HG03025 (cell line): ENCODE measurements around the gene KCNJ14.

Experiments used
- ATAC-seq: cut with Tn5 transposase; IDR thresholded peaks from one replicate; pipeline ENCODE4 v1.9.1; 2021; ENCODE audit warnings: mild to moderate bottlenecking, moderate library complexity; ENCODE audit not compliant: unreplicated experiment, low FRiP score

KCNJ14 gene

DNA sequence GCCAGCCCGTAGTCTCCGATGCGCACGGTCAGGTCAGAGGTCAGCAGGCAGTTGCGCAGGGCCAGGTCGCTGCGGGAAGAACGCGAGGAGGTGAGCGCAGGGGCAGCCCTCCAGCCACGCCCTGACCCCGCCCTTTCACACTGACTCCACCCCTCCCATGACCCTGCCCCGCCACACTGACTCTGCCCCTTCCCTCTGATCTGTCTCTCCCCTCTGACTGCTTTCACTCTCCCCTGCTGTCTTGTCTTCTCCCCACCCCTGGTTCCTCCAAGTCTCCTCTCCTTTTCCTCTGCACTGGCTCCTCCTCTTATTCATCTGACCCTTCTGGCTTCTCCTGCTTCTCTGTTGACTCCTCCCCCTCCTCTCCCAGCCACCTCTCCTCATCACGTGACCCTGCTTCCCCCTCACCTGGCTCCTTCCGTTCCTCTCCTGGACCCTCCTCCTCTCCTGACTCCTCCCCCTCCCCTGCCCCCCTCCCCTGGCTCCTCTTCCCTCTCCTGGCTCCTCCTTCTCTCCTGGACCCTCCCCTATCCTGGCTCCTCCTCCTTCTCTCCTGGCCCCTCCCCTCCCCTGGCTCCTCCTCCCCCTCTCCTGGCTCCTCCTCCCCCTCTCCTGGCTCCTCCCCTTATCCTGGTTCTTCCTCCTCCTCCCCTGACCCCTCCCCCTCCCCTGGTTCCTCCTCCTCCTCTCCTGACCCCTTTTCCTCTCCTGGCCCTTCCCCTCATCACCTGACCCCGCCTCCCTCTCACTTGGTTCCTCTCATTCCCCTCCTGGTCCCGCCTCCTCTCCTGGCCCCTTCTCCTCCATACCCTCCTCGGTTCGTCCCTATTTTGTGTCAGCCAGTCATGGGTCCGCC lies 46.3 kb downstream of the KCNJ14 start:
- no peak for ATAC-seq

DNA sequence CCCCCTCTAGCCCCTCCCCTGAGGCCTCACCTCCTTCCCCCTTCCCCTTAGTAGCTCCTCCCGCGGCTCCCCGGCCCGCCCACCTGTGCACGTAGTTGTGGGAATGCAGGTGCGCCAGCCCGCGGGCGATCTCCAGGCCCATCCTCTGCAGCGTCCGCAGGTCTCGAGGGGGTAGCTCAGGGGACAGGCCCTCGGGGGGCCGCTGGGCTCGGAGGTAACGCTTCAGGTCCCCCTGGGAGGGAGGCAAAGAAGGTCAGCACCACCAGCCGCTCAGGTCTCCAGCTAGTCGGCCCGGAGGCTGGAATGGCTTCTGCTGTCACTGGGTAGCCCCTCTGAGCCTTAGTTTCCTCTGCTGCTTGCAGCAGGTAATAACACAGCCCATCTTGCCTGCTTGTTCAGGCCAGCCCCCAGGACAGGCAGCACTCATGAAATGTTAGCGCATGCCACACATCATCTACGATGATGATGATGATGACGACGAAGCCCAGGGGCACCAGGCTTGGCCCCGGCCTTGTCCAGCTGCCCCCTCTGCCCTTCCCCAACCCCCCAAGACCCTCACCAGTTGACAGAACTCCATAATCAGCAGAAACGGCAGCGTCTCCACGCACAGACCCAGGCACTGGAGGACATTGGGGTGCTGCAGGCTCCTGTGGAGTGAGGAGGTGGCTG lies 47.1 kb downstream of the KCNJ14 start:
- ATAC-seq = no peak

DNA sequence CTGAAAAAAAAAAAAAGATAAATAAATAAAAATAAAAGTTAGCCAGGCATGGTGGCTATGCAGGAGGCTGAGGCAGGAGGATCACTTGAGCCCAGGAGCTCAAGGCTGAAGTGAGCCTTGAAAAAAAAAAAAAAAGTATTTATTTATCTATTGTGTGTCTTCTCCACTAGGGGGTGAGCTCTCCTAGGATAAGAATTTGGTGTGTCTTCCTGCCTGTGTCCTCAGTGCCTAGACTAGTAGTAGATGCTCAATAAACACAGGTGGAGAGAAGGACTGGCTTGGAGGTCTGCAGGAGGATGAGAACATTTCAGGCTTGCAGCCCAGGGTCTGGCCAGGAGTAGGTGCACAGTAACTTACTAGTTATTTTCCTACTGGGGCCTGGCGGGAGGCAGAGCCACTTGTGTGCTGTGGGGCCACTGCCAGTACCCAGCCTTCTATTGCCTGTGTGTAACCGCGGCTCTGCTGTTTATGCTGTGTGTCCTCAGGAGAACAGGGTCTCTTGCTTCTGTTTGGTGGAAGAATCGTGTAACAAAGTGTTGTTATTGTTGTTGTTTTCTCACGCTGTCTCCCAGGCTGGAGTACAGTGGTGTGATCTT lies 50.9 kb downstream of the KCNJ14 start:
- no peak for ATAC-seq

DNA sequence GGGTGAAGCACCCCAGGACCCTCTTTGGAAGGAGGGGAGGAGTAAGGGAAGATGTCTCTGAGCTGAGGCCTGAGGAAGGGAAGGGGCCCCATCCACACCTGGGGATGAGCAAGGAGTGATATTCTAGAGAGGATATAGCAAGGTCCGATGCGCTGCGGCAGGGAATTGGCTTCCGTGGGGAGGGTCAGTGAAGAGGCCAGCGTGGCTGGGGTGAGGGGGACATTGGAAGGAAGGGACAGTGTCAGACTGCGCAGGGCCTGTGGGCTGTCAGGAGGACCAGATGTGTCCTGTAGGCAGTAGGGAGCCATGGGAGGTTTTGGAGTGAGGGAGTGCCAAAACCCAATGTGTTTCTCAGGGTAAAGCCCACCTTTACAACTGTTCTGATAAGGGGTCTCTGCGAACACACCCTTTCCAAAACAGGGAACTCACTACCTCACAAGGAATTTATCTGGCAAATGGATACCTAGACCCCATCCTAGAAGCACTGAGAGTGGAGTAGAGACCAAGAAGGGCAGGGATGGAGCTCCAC lies 52.6 kb downstream of the KCNJ14 start:
- ATAC-seq = no peak

DNA sequence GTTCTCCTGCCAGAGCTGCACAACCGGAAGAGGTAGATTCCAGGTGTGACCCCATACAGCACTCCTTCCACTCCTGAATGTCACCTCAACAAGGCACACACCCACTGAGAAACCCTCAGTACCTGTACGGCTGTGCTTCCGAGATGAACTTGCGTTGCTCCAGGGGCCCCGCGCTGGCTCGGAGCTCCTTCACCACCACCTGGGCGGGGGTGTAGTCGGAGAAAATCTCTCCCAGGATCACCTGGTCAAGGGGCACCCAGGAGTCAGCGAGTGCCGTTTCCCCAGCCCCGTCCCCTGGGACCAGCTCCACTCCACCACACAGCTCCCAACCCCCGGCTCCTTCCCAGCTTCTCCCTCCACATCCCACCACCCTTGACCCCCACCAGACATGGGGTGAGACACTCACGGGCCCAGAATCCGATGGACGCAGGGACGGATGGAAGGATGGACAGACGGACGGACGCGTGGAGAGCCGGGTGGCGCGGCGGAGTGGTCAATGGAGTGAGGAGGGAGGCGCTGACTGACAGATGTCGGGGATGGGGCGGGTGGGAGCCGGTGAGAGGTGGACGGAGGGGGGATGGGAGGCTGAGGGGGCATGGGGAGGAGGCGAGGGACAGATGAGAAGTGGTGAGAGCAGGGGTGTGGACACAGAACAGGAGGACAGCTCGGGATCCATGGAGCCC lies 53.5 kb downstream of the KCNJ14 start:
- ATAC-seq = no peak

DNA sequence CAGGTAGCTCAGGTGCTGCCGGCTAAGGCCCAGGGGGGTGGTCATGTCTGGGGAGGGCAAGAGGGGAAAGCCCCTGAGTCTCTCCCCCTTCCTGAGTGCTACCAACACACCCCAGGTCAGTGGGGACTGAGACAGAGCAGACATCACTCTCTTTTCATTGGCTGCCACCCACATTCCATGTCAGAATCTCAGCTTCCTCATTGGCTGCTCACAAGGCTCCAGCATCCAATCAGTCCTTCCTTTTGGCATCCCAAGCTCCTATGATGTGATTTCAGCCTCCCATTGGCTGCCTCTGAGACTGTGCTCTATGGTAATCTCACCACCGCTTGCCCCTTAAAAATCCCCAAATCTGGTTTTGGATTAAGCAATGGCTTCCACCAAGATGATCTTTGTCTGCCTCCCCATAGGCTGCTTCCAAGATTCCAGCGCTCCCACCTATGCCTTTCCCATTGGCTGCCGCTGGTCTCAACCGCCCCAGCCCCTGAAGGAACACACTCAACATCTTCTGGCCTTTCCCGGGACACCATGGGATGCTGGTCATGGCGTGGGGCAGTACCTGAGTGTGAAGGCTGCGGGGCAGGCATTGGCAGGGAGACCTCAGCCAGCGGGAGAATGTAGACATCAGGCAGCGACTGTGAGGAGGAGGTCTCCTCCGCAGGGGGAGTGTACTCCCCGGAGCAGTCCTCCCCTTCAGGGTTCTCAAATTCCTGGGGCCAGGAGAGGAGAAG lies 54.3 kb downstream of the KCNJ14 start:
- no peak for ATAC-seq

DNA sequence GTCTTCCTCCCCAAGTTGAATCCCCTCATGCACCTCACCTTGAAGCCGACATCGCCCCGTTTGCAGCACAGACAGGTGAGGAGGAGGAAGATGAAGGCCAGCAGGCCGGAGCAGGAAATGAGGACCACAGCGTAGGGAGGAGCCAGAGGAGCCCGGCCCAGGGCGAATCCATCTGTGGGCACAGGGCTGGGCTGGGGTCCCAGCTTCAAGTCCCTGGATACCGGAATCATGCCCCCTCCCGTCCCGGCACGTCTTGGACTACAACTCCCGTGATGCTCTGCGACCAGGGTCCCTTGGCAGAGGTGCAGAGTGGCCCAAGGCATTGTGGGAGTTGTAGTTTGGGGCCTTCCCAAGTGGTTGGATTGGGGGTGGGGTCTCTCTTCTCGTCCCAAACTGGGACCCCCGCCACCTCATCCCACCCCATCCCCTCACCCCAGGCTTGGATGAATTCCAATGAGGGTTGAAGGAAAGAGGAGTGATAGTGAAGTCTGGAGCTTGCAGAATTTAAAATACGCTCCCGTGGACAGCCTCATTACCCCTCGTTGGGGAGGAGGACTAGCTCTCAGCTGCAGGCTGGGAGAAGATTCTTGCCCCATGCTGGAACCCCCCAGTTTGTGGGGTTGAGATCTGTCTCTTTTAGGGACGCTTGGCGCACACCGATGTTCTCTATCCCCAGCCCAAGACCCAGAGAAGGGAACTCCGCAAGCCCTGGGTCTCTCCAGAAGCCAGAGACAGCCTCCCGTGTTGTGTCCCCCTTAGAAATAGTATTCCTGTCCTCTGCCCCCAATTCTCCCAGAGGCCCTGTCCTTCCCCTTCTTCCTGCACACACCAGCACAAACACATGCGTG lies 55.3 kb downstream of the KCNJ14 start:
- no peak for ATAC-seq

DNA sequence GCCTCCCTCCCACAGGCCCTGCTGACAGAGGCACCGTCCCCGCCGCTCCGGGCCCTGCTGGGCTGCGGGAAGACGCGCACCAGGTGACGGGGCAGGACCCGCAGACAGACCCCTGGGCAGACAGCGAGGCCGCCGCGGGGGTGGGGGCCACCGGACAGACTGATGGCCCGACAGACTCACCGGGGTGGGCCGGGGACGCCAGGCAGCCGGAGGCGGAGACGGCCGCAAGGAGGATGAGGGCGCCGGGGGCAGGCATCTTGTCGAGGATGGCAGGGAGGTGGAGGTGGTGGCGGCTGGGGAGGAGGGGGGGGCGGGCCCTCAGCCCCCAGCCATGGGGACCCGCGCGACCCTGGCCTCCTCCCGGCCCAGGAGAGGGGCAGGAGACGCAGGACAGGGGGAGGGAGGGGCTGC lies 56.0 kb downstream of the KCNJ14 start:
- ATAC-seq = no peak

DNA sequence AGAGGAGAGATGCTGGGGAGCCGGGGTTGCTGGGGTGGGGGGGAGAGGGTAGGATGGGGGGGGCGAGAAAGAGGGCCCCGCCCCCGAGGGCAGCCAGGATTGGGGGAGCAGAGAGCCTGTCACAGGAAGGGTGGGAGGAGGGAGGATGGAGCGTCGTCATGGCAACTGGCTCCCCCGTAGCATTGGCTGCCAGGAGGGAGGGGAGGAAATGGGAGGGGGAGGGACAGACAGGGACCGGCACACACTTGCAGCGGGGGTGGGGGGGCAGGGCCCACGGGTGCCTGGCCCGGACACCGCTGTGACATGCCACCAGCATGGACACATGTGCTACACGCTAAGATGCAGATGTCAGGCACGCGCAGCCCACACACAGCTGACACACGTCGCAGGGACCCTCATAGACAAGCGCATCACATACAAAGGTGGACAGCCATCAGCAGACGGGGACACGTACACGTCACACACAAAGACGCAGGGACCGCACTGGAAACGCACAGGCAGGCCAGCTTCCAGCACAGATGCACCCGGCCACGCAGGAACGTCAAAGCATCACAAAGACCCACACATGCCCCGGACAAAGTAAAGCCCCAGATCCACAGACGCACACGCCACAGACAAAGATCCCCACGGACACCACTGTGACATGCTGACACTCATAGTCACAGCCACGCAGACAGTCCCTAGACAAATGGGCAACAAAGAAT lies 56.6 kb downstream of the KCNJ14 start, which contains the start of gene LMTK3:
LMTK3 (minus strand) TSS at position 36 of the 704 bp plus-strand sequence. CDS start 259 bp downstream, outside the sequence.
- ATAC-seq = no peak

DNA sequence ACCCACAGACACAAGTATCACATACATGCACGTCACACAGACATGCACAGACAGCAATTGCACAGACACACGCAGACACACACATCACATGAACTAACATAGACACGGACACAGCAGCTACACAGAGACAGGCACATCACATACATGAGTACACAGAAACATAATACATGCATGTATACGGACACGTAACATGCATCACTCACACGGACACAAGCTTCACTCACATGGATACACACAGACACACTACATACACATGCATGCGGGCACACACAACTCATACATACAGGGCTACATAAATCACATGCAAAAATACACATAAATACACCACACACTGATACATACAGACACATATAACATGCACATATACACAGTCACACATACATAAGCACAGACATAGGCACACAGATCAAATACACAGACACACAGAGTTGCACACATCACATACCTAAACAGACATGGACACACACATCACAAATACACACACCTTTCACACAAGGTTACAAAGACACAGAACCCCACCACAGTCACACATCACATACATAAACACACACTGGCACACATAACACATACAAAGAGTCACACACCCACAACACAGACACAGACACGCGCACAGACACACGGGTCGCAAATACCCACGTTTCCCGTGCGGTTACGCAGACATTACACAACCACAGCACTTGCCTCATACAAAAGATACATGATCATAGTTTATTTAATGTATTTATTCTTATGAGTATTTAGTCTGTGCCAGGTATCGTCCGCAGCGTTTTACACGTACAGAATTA lies 57.3 kb downstream of the KCNJ14 start:
- ATAC-seq = no peak

DNA sequence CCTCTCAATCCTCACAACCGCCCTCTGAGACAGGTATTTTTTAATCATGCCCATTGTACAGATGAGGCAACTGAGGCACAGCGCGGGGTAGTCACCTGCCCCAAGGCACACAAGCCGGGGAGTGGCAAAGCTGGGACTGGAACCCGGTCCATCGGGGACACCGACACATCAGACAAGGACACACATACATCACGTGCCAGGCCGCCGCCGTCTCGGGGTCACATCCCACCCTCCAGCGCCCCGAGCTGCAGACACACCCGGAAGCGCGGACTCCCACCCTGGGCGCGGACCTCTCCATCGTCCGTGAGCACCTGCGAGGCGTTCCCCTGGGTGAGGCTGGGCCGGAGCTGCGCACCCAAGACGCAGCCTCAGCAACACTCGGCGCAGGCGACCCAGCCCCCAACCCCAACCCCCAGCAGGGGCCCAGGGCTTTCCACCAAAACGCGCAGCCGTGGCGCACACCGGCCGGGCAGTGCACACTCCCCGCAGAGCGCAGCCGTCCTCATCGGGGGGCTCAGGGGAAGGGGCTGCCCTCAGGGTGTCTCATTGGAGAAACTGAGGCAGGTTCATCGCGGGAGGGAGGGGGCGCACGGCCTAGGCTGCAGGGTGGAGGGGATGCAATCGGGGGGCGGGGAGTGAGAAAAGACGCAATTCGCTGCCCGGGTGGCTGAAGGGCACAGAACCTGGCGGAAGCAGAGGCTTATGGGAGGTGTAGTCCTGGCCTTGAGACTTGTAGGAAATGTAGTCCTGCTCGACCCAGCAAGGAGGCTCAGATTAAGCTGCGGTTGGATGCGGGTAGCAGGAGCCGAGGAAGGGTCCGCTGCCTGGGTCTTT lies 58.1 kb downstream of the KCNJ14 start:
- no peak for ATAC-seq

DNA sequence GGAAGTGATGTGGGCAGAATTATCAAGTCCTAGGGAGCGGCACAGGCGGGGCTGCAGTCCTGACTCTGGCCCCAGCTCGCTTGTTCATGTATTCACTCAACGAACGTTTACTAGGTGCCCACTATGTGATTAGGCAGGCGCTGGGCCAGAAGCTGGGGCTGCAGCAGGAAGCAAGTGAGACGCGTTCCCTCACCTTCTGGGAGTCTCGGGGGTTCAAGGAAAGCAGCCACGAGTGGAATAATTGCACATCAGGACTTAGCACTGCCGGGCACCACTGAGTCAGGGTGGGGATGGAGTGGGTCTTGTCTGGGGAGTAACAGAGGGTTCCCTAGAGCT lies 58.7 kb downstream of the KCNJ14 start:
- no peak for ATAC-seq

DNA sequence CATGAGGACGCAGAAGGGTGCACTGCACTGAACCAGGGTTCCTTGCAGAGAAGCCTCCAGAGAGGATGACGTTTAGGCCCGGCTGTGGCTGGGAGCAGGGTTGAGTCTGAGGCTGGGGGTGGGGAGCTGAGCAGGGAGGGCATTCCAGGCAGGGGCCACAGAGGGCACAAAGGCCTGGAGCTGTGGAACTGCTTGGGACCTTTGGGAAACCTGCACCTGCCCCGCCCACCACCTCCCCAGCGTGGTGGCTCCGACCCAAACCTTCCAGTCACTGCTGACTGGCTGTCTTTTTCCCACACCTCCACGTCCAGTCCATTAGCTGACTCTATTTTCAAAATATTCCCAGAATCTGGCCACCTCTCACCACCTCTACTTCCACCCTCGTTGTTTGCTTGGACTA lies 61.2 kb downstream of the KCNJ14 start:
- ATAC-seq = no peak
